ENCODE measurements around the gene TOP1.

Gene TOP1

DNA sequence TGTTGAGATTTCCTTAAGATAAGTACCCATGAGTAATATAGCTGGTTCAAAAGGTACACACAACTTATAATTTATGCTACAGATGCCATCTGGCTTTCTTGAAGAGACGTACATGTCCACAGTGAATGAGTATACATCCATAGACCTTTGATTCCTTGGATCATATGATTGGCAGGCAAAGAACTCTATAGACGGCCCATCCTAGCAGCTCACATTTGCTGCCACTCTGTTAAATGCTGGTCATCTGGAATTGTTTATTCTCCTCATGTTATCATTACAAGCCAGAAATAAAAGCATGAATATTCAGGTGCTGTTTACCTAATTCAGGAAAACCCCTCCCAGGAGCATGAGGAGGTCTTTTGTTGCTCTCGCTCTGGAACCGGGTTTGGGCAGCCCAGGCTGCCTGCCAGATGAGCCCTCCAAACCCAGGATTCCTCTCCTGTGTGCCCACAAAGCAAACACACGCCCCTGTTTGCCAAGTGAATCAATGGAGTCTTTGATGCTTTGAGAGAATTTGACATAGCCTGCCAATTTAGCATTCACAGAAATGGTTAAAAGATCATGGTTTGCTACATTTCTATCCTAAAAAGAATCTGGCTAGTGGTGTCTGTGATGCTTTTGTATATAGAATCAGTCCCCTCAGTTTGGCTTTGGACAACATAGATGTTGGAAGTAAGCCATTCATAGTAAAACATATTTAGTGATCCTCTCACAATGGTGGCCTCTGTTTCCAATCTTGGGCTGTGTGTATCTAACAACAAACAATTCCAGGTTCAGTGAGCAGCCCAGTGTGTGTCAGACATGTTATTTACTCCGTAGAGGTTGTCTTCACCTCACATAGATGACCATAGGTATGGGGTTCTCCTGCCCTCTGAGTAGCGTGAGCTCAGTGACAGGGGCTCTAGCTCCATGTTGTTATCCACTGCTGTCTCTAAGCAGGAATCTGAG is 91.3 kb downstream of the TOP1 start (continued):
- TF ChIP-seq, protein P1, sequence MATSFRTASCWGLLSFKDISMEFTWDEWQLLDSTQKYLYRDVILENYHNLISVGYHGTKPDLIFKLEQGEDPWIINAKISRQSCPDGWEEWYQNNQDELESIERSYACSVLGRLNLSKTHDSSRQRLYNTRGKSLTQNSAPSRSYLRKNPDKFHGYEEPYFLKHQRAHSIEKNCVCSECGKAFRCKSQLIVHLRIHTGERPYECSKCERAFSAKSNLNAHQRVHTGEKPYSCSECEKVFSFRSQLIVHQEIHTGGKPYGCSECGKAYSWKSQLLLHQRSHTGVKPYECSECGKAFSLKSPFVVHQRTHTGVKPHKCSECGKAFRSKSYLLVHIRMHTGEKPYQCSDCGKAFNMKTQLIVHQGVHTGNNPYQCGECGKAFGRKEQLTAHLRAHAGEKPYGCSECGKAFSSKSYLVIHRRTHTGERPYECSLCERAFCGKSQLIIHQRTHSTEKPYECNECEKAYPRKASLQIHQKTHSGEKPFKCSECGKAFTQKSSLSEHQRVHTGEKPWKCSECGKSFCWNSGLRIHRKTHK (tag by site-specific recombination; IDR thresholded peaks at IDR 0.05), result no peak
- TF ChIP-seq ZBTB20 (tag by site-specific recombination; IDR thresholded peaks at IDR 0.05), result no peak

DNA sequence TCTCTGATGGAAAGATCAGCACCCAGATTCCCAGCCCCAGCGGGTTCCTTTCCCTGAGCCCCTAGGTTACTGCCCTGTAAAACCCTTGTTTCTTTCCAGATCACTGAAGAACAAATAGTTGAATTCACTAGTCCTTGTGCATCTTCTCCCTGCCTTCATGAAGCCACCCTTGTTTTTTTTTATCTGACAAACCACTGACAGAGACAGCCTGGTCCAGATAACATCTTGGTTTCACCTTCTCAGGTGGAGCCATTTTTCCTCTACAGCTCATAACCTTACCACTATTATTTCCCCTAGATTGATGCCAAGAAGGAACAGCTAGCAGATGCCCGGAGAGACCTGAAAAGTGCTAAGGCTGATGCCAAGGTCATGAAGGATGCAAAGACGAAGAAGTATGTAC is 92.8 kb downstream of the TOP1 start:
- H3K27ac ChIP-seq (ENCODE audit: extremely low read depth, low read depth, low read length), result no peak overlapping the region
- H3K4me1 ChIP-seq (ENCODE audit: control insufficient read depth, insufficient read depth, low read length), result no peaks in the 10 kb centered on the region
- TF ChIP-seq, protein P2, sequence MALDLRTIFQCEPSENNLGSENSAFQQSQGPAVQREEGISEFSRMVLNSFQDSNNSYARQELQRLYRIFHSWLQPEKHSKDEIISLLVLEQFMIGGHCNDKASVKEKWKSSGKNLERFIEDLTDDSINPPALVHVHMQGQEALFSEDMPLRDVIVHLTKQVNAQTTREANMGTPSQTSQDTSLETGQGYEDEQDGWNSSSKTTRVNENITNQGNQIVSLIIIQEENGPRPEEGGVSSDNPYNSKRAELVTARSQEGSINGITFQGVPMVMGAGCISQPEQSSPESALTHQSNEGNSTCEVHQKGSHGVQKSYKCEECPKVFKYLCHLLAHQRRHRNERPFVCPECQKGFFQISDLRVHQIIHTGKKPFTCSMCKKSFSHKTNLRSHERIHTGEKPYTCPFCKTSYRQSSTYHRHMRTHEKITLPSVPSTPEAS (tag by site-specific recombination; IDR thresholded peaks at IDR 0.05), result no peak
- TF ChIP-seq, protein P3, sequence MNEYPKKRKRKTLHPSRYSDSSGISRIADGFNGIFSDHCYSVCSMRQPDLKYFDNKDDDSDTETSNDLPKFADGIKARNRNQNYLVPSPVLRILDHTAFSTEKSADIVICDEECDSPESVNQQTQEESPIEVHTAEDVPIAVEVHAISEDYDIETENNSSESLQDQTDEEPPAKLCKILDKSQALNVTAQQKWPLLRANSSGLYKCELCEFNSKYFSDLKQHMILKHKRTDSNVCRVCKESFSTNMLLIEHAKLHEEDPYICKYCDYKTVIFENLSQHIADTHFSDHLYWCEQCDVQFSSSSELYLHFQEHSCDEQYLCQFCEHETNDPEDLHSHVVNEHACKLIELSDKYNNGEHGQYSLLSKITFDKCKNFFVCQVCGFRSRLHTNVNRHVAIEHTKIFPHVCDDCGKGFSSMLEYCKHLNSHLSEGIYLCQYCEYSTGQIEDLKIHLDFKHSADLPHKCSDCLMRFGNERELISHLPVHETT (tag by site-specific recombination; IDR thresholded peaks at IDR 0.05), result no peak
- TF ChIP-seq ZNF2 (tag by site-specific recombination; IDR thresholded peaks at IDR 0.05), result no peak
- TF ChIP-seq ZNF629 (tag by site-specific recombination; IDR thresholded peaks at IDR 0.05), result no peak
- no peak for TF ChIP-seq BCL11A (tag by site-specific recombination; IDR thresholded peaks at IDR 0.05; ENCODE audit: low read depth)
- TF ChIP-seq ZNF529 (tag by site-specific recombination; IDR thresholded peaks at IDR 0.05; ENCODE audit: insufficient replicate concordance), result no peak
- no peak for TF ChIP-seq ZSCAN23 (tag by site-specific recombination; IDR thresholded peaks at IDR 0.05)
- no peak for TF ChIP-seq HOXD13 (CRISPR knock-in tag; IDR thresholded peaks at IDR 0.05; ENCODE audit: borderline replicate concordance)
- no peak for TF ChIP-seq ZNF23 (tag by site-specific recombination; IDR thresholded peaks at IDR 0.05; ENCODE audit: borderline replicate concordance)
- no peak for TF ChIP-seq SETDB1 (IDR thresholded peaks at IDR 0.05; ENCODE audit: insufficient read length, low read length)
- TF ChIP-seq ZNF311 (tag by site-specific recombination; IDR thresholded peaks at IDR 0.05; ENCODE audit: borderline replicate concordance), result no peak
- no peak for TF ChIP-seq ZNF350 (tag by site-specific recombination; IDR thresholded peaks at IDR 0.05)
- TF ChIP-seq ZNF112 (tag by site-specific recombination; IDR thresholded peaks at IDR 0.05), result no peak
- no peak for TF ChIP-seq SCRT2 (tag by site-specific recombination; IDR thresholded peaks at IDR 0.05)
- no peak for TF ChIP-seq ZFHX2 (tag by site-specific recombination; conservative IDR thresholded peaks at IDR 0.05)
- CTCF ChIA-PET, result interaction anchor here (1.3 to 2.6 kb wide), 2 partner anchors 14 to 219 kb away, joined by 3 to 14 read pairs; partner anchors contain the start of gene LPIN3
- no peaks in the 10 kb centered on the region for H3K9me3 ChIP-seq (ENCODE audit: control insufficient read depth, insufficient read depth, low read depth, low read length)
- no peak overlapping the region for H3K4me3 ChIP-seq (ENCODE audit: low read depth, low read length)
- POLR2A ChIA-PET, result no interaction called here
- H3K36me3 ChIP-seq (ENCODE audit: control insufficient read depth in 2 of 2, insufficient read depth in 1 of 2, low read length in 2 of 2), result peaks cover 15 to 88% of the 10 kb centered on the region in 2 experiments

DNA sequence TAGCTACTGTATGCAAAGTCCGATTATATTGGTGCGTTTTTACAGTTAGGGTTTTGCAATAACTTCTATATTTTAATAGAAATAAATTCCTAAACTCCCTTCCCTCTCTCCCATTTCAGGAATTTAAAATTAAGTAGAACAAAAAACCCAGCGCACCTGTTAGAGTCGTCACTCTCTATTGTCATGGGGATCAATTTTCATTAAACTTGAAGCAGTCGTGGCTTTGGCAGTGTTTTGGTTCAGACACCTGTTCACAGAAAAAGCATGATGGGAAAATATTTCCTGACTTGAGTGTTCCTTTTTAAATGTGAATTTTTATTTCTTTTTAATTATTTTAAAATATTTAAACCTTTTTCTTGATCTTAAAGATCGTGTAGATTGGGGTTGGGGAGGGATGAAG is 95.0 kb downstream of the TOP1 start:
- POLR2A ChIA-PET, result no interaction called here
- Histone ChIP-seq H3K9me3 (ENCODE audit: control insufficient read depth, insufficient read depth, low read depth, low read length) (no peaks in the 10 kb centered on the region), H3K36me3 (ENCODE audit: control insufficient read depth in 2 of 2, insufficient read depth in 1 of 2, low read length in 2 of 2) (peaks cover 5 to 76% of the 10 kb centered on the region in 2 experiments), H3K27ac (ENCODE audit: extremely low read depth, low read depth, low read length) (no peak overlapping the region), H3K4me1 (ENCODE audit: control insufficient read depth, insufficient read depth, low read length) (no peaks in the 10 kb centered on the region), H3K4me3 (ENCODE audit: low read depth, low read length) (no peak overlapping the region)
- CTCF ChIA-PET, result interaction anchor here (0.9 kb wide), 1 partner anchor 12 kb away, joined by 8 read pairs; no protein-coding TSS in a partner anchor
- TF ChIP-seq ZNF621 (tag by site-specific recombination; IDR thresholded peaks at IDR 0.05), result no peak
- TF ChIP-seq, protein P4, sequence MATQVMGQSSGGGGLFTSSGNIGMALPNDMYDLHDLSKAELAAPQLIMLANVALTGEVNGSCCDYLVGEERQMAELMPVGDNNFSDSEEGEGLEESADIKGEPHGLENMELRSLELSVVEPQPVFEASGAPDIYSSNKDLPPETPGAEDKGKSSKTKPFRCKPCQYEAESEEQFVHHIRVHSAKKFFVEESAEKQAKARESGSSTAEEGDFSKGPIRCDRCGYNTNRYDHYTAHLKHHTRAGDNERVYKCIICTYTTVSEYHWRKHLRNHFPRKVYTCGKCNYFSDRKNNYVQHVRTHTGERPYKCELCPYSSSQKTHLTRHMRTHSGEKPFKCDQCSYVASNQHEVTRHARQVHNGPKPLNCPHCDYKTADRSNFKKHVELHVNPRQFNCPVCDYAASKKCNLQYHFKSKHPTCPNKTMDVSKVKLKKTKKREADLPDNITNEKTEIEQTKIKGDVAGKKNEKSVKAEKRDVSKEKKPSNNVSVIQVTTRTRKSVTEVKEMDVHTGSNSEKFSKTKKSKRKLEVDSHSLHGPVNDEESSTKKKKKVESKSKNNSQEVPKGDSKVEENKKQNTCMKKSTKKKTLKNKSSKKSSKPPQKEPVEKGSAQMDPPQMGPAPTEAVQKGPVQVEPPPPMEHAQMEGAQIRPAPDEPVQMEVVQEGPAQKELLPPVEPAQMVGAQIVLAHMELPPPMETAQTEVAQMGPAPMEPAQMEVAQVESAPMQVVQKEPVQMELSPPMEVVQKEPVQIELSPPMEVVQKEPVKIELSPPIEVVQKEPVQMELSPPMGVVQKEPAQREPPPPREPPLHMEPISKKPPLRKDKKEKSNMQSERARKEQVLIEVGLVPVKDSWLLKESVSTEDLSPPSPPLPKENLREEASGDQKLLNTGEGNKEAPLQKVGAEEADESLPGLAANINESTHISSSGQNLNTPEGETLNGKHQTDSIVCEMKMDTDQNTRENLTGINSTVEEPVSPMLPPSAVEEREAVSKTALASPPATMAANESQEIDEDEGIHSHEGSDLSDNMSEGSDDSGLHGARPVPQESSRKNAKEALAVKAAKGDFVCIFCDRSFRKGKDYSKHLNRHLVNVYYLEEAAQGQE (tag by site-specific recombination; IDR thresholded peaks at IDR 0.05), result no peak
- TF ChIP-seq ZNF76 (tag by site-specific recombination; IDR thresholded peaks at IDR 0.05; ENCODE audit: borderline replicate concordance, low read depth), result no peak
- TF ChIP-seq GLIS2 (tag by site-specific recombination; IDR thresholded peaks at IDR 0.05), result no peak
- no peak for TF ChIP-seq GLI2 (tag by site-specific recombination; IDR thresholded peaks at IDR 0.05; ENCODE audit: borderline replicate concordance, low read depth)
- TF ChIP-seq, protein P5, sequence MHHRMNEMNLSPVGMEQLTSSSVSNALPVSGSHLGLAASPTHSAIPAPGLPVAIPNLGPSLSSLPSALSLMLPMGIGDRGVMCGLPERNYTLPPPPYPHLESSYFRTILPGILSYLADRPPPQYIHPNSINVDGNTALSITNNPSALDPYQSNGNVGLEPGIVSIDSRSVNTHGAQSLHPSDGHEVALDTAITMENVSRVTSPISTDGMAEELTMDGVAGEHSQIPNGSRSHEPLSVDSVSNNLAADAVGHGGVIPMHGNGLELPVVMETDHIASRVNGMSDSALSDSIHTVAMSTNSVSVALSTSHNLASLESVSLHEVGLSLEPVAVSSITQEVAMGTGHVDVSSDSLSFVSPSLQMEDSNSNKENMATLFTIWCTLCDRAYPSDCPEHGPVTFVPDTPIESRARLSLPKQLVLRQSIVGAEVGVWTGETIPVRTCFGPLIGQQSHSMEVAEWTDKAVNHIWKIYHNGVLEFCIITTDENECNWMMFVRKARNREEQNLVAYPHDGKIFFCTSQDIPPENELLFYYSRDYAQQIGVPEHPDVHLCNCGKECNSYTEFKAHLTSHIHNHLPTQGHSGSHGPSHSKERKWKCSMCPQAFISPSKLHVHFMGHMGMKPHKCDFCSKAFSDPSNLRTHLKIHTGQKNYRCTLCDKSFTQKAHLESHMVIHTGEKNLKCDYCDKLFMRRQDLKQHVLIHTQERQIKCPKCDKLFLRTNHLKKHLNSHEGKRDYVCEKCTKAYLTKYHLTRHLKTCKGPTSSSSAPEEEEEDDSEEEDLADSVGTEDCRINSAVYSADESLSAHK (tag by site-specific recombination; IDR thresholded peaks at IDR 0.05), result no peak

Measured in HEK293 (cell line).